AG08395 (cell line): ENCODE measurements around the gene KLHDC4.
A peak's percentile ranks its signal among the peaks of the same experiment; 100 is the strongest.
"Not testable (repeated sequence)": the region's sequence is repeated elsewhere in the genome, so short reads cannot be mapped to it uniquely, and the experiment has no call there.

Source experiments
- DNase-seq: peaks from one replicate; pipeline ENCODE4 v3.0.0; 2012; ENCODE audit warnings: mixed read lengths, low spot score

Gene KLHDC4

GRCh38 chr16:87742781-87743490, 22.9 kb downstream of the KLHDC4 start:
- DNase-seq, result no peak

DNA sequence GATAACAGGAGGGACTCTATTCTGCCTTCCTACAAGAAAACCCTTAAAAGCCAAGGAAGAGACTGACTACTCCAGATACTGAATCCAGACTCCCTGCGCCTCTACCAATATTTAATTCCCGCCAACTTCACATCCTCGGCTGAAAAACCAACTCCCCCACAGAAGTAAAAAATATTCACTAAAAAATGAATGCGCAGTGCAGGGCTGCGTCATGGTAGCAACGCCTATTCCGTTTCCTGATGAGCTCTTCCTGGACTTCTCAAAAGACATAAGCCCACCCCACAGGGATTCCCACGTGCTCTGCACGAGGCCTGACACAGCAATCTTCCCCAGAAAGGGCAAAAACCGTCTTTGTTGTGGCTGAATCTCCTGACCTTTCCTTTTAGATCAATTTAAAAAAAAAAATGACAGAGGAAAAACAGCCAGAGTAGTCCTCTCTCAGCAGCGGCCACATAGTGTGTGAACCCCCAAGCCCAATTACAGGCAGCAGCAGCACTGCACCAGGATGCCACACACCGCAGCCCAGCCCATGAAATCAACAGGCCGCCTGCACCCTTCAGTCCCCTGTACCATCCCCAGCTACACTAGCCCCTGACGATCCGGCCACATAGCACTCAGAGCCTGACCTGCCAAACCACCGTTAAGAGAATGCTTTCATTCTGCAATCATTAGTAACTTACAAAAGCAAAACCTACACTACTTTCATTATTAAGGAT, 23.9 kb downstream of the KLHDC4 start:
- DNase-seq, result no peak

- DNase-seq, result peak; percentile 76
Measured at GRCh38 chr16:87740909-87741424, 24.8 kb downstream of the KLHDC4 start.

DNA sequence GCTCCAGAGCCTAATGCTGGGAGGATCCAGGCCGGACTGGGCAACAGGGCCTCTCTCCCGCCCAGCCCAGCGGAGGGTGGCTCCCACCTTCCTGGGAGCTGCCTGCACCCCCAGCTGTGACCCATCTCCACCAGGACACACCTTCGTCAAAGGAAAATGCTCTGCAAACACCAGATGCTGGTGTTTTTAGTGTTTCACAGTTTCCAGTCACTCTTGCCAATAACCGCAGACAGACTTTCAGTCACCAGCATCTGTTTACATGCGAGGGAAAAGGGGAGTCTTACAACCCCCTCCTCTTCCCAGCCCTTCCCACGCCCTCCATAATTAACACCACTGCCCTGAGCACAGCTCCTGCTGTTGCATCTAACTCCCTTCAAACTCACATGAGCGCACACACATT, 25.3 kb downstream of the KLHDC4 start:
- DNase-seq, result peak; percentile 77

GRCh38 chr16:87739801-87740200, 26.0 kb downstream of the KLHDC4 start:
- no peak for DNase-seq

DNA sequence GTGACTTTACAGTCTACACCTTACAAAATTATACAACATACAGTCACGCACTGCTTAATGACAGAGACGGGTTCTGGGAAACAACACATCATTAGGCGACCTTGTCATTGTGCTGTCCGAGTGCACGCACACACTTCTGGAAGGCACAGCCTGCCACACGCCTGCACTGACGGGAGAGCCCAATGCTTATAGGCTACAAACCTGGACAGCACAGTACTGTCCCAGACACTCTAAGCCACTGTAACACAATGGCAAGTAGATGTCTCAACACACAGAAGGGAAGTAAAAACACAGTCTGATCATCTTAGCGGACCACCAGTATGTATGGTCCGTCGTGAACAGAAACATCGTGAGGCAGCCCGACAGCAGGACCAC, 29.8 kb downstream of the KLHDC4 start:
- no peak for DNase-seq

- DNase-seq, result no peak
Measured at GRCh38 chr16:87735270-87736007, 30.3 kb downstream of the KLHDC4 start.

- DNase-seq, result no peak
Measured at GRCh38 chr16:87734644-87735043, 31.1 kb downstream of the KLHDC4 start.

GRCh38 chr16:87733190-87733589, 32.6 kb downstream of the KLHDC4 start:
- no peak for DNase-seq

- no peak for DNase-seq
Measured at GRCh38 chr16:87731607-87732006, 34.2 kb downstream of the KLHDC4 start.

GRCh38 chr16:87729266-87729954, 36.4 kb downstream of the KLHDC4 start:
- DNase-seq, result no peak

GRCh38 chr16:87728026-87728425, 37.8 kb downstream of the KLHDC4 start:
- DNase-seq, result no peak

DNA sequence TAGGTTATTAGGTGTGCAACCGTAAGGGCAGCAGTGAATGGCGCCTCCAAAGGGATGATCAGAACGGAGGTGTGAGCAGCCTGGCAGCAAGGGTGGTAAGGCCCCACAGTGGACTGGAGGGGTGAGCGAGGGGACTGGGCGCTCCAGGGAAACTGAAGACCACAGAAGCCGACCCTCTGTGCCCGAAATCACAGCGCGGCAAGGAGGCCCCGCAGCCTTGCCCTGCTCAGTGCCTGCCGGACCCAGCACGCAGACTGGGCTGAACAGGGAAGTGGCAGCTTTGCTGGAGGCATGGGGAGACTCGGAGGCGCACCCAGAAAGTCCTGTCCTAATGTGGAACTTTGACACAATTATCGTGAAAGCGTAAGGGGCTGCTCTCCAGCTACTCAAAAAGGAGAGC, 38.4 kb downstream of the KLHDC4 start:
- no peak for DNase-seq

DNA sequence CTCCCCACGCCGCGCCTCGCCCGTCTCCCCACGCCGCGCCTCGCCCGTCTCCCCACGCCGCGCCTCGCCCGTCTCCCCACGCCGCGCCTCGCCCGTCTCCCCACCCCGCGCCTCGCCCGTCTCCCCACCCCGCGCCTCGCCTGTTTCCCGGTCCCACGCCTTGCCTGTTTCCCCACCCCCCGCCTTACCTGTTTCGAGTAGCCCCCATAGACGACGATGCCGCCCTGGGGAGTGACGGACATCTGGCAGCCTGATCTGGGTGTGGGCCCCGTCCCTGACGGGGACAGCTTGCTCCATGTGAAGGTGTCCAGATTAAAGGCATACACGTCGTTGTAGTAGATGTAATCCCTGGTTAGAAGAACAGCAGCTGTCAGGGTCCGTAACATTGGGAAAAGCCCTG, 39.2 kb downstream of the KLHDC4 start:
- DNase-seq, result not testable (repeated sequence)

DNA sequence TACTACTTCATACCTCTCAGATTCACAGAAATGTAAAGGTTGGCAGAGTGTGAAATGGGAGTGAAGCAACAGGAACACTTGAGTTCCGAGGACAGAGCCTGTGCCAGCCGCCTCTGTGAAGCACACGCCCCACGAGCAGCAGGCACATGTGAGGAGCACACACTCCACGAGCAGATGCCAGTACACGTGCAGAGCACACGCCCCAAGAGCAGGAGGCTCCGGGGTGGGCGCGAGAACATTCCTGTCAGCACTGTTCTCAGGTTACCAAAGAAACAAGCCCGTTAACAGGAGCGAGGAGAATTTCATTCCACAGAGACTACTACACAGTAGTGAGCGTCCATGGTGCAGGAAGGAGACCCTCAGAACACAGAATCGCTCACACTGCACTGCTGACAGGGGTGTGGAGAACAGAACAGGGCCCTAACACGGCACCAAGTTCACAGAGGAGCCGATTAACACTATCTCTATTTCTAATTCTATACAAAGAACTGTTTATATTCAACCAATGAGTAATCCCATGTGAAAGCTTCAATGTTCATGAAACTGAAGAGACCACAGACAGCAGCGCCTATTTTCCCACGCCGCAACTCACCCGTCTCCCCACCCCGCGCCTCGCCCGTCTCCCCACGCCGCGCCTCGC, 40.1 kb downstream of the KLHDC4 start:
- no peak for DNase-seq

DNA sequence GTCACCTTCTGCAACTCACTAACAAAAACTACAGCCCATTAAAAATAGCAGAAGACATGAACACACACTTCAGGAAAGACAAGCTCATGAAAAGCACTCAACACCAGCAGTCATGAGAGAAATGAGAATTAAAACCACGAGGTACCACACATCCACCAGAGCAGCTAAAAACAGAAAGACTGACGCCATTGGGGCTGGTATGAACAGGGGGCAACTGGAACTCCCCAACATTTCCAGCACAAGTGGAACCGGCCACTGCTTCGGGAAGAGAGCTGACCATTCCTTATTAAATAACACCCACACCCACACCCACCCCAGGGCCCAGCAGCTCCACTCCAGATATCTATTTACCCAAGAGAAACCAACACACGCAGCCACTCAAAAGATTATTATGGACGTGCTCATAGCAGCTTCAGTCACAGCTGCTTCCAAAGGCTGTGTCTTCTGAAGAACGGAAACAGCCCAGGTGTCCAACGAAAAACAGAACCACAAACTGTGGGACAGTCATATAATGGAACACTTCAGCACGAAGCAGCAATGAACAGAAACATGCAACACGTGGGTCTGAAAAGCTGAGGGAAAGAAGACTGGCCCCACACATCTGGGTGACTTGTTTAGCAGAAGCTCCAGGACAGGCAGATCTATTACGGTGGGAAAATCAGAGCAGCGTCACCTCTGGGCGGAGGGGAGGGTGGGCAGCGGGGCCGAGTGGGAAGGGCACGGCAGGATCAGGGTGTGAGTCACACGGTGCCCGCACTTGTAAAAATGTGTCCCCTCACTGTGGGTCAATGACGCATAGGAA, 41.1 kb downstream of the KLHDC4 start:
- no peak for DNase-seq

DNA sequence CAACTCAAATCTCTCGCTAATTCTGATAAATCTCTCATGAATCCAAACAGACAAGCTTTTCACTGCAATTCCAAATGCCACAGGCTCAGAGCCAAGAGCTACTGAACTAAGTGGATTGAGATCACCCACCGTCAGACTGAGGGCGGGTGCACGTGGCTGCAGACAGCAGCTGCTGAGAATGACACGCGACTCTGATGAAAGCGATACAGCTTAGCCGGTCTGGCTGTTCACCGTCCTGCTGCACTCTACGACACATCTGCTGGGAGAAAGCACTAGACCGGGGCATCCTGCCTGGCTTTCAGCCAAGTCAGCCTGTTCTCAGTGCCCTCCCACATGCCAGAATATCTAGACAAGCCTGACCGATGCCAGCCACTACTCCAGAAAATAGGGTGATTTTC, 42.6 kb downstream of the KLHDC4 start:
- DNase-seq, result peak; percentile 87

GRCh38 chr16:87722590-87723225, 43.1 kb downstream of the KLHDC4 start:
- DNase-seq, result no peak

DNA sequence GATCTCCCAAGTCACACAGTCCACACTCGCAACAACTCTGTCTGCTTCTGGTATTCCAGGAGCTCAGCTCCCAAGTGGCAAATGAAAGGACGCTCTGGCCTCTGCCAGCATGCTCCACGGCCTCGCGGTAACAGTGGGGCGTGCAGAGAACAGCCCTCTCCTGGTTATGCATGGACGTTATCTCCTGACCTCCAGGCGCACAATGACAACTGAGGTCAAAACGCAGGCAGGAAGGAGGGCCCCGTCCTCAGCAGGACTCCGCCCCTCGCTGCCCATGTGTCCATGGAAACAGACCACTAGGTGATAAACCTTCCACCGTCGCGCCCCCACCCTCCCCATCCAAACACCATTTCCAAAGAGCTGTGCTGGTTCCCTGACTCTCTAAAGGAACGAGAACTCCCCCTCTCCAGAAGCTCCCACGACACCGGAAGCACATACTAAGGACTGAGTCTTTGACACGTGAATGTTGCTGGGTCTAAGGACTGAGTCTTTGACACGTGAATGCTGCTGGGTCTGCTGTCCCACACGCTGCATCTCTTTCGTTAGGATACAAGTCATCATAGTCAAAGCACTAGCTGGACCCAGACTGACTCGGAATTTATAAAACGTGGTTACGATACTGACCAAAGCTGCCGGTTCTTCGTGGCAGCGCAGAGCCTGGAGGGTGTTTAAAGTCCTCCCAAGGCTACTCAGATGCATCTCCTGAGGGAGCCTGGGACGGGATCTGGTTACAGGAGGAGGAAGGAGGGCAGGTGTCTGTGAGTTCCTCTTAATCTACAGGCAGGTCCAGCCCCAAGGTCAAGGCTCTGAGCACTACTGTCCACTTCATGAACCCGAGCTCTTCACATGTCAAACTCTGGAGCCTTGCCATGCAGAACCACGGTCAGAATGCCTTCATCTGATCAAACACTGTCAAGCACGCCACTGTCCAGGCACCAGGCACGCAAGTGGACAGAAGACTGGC, 43.9 kb downstream of the KLHDC4 start:
- no peak for DNase-seq
